Trophoblast cell (in vitro differentiated cells and primary cell): ENCODE measurements around the gene PPP2R3B.

Source experiments
- DNase-seq, 2 donors: peaks; one replicate each; pipeline ENCODE4 v3.0.0-alpha.2; 2016
- H2AFZ ChIP-seq: 2 replicates; pipeline ENCODE4 v1.6.1; 2013; ENCODE audit warnings: low read length, moderate library complexity, mild to moderate bottlenecking; ENCODE audit not compliant: insufficient read depth, poor library complexity
- H2AK5ac ChIP-seq: 2 replicates; pipeline ENCODE4 v1.6.1; 2013; ENCODE audit warnings: mild to moderate bottlenecking, low read length
- H2BK120ac ChIP-seq: 2 replicates; pipeline ENCODE4 v1.6.1; 2013; ENCODE audit warnings: low read length, mild to moderate bottlenecking, moderate library complexity; ENCODE audit not compliant: insufficient read depth, poor library complexity
- H2BK12ac ChIP-seq: 2 replicates; pipeline ENCODE4 v1.6.1; 2013; ENCODE audit warnings: mild to moderate bottlenecking, low read length, moderate library complexity
- H2BK5ac ChIP-seq: 2 replicates; pipeline ENCODE4 v1.6.1; 2013; ENCODE audit warnings: low read length, low read depth, moderate library complexity, mild to moderate bottlenecking; ENCODE audit not compliant: poor library complexity
- H3K14ac ChIP-seq: 2 replicates; pipeline ENCODE4 v1.6.1; 2013; ENCODE audit warnings: mild to moderate bottlenecking, low read length
- H3K18ac ChIP-seq: 2 replicates; pipeline ENCODE4 v1.6.1; 2013; ENCODE audit warnings: mild to moderate bottlenecking, low read length
- H3K23ac ChIP-seq: 2 replicates; pipeline ENCODE4 v1.6.1; 2013; ENCODE audit warnings: low read length
- H3K27ac ChIP-seq: 2 replicates; pipeline ENCODE4 v1.5.1; 2013; ENCODE audit warnings: low read depth, mild to moderate bottlenecking, inconsistent platforms, low read length, moderate library complexity
- H3K27me3 ChIP-seq: 2 replicates; pipeline ENCODE4 v1.6.1; 2013; ENCODE audit warnings: inconsistent platforms, mild to moderate bottlenecking, low read length, moderate library complexity; ENCODE audit not compliant: insufficient read depth
- H3K36me3 ChIP-seq, 2 experiments: 1 replicate in 1 of 2; 2 replicates in 1 of 2; pipeline ENCODE4 v1.6.1; 2013; ENCODE audit warnings: low read length in 2 of 2, mild to moderate bottlenecking in 2 of 2, moderate library complexity in 1 of 2; ENCODE audit not compliant: insufficient read depth in 2 of 2, control insufficient read depth in 1 of 2
- H3K4ac ChIP-seq: 2 replicates; pipeline ENCODE4 v1.6.1; 2013; ENCODE audit warnings: low read depth, mild to moderate bottlenecking, low read length, moderate library complexity
- H3K4me1 ChIP-seq, 2 experiments: 1 replicate in 1 of 2; 2 replicates in 1 of 2; pipeline ENCODE4 v1.6.1; 2013; ENCODE audit warnings: low read length in 2 of 2, mild to moderate bottlenecking in 2 of 2, moderate library complexity in 1 of 2; ENCODE audit not compliant: insufficient read depth in 2 of 2, control insufficient read depth in 1 of 2
- H3K4me2 ChIP-seq: 2 replicates; pipeline ENCODE4 v1.6.1; 2013; ENCODE audit warnings: inconsistent platforms, mild to moderate bottlenecking, low read length, moderate library complexity
- H3K4me3 ChIP-seq: 2 replicates; pipeline ENCODE4 v1.5.1; 2013; ENCODE audit warnings: mild to moderate bottlenecking, low read depth, low read length, inconsistent platforms
- H3K79me1 ChIP-seq: one replicate; pipeline ENCODE4 v1.6.1; 2013; ENCODE audit warnings: low read length
- H3K79me2 ChIP-seq: 2 replicates; pipeline ENCODE4 v1.6.1; 2013; ENCODE audit warnings: low read length, mild to moderate bottlenecking; ENCODE audit not compliant: control insufficient read depth, insufficient read depth, poor library complexity
- H3K9ac ChIP-seq: 2 replicates; pipeline ENCODE4 v1.6.1; 2013; ENCODE audit warnings: mild to moderate bottlenecking, low read length
- H3K9me3 ChIP-seq: 2 replicates; pipeline ENCODE4 v1.6.1; 2013; ENCODE audit warnings: low read depth, mild to moderate bottlenecking, control low read depth, inconsistent platforms, low read length; ENCODE audit not compliant: insufficient read depth
- H4K12ac ChIP-seq: 2 replicates; pipeline ENCODE4 v1.6.1; 2013; ENCODE audit warnings: low read depth, mild to moderate bottlenecking, low read length, moderate library complexity
- H4K8ac ChIP-seq: 2 replicates; pipeline ENCODE4 v1.6.1; 2013; ENCODE audit warnings: low read depth, mild to moderate bottlenecking, low read length, moderate library complexity
- H4K91ac ChIP-seq: one replicate; pipeline ENCODE4 v1.6.1; 2013; ENCODE audit warnings: low read depth, mild to moderate bottlenecking, low read length, moderate library complexity
- WGBS: extraction: QIAGEN DNeasy Blood & Tissue Kit; methylation state at CpG from one replicate; pipeline ENCODE4 v1.1.7; 2013; ENCODE audit warnings: missing lambda C conversion rate; ENCODE audit not compliant: insufficient read length, insufficient coverage; ENCODE audit errors: extremely low coverage; 5-methylcytosine and 5-hydroxymethylcytosine counted together

Gene PPP2R3B

DNA sequence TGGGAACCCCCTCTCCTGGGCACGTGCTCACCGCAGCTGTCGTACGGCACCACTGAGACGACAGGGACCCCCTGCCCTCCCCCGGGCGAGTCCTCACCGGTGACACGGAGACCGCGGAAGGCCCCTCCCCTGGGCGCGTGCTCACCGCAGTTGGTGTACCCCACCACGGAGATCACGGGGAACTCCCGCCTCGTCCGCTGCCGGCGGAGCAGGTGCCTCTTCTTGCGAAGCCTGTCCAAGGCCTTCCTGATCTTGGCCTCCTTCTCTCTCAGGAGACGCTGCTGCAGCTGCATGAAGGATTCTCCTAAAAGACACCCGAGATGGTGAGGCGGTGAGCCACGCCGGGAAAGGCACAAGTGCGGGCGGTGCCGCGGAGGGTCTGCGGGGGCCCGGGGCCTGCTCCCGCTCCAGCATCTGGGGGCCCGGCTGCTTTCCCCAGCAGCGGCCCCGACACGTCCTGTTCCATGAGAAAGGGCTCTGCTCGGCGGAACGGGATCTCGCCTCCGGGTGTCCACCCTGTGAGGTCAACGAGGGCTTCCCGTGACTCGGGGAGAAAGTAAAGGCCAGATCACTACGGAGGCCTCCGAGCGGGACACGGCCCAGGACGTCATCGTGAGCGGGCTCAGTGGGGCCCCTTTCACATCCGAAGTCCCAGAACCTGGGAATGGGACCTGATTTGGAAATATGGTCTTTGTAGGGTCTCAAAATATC lies 73.9 kb downstream of the PPP2R3B start:
- peaks cover 10% of the 10 kb centered on the region for H3K9me3 ChIP-seq
- H3K14ac ChIP-seq: no peak overlapping the region
- no peaks in the 10 kb centered on the region for H3K79me2 ChIP-seq
- H3K4me1 ChIP-seq: no peaks in the 10 kb centered on the region
- no peak overlapping the region for H3K23ac ChIP-seq
- no peak overlapping the region for H4K8ac ChIP-seq
- H3K4me2 ChIP-seq: no peak overlapping the region
- no peak overlapping the region for H3K4ac ChIP-seq
- no peak overlapping the region for H4K91ac ChIP-seq
- H2AFZ ChIP-seq: no peak overlapping the region
- WGBS: no CpG with 5 or more reads among the region's 54 CpGs
- H4K12ac ChIP-seq: peak overlapping the region; percentile 22
- H3K27me3 ChIP-seq: no peaks in the 10 kb centered on the region
- H3K36me3 ChIP-seq: peaks cover 61 to 71% of the 10 kb centered on the region in 2 experiments
- H3K18ac ChIP-seq: no peak overlapping the region
- no peak overlapping the region for H2BK120ac ChIP-seq
- no peak overlapping the region for H3K4me3 ChIP-seq
- no peak for DNase-seq
- no peak overlapping the region for H2AK5ac ChIP-seq
- H3K9ac ChIP-seq: no peak overlapping the region
- no peaks in the 10 kb centered on the region for H3K79me1 ChIP-seq
- no peak overlapping the region for H2BK12ac ChIP-seq
- no peak overlapping the region for H3K27ac ChIP-seq
- H2BK5ac ChIP-seq: no peak overlapping the region

DNA sequence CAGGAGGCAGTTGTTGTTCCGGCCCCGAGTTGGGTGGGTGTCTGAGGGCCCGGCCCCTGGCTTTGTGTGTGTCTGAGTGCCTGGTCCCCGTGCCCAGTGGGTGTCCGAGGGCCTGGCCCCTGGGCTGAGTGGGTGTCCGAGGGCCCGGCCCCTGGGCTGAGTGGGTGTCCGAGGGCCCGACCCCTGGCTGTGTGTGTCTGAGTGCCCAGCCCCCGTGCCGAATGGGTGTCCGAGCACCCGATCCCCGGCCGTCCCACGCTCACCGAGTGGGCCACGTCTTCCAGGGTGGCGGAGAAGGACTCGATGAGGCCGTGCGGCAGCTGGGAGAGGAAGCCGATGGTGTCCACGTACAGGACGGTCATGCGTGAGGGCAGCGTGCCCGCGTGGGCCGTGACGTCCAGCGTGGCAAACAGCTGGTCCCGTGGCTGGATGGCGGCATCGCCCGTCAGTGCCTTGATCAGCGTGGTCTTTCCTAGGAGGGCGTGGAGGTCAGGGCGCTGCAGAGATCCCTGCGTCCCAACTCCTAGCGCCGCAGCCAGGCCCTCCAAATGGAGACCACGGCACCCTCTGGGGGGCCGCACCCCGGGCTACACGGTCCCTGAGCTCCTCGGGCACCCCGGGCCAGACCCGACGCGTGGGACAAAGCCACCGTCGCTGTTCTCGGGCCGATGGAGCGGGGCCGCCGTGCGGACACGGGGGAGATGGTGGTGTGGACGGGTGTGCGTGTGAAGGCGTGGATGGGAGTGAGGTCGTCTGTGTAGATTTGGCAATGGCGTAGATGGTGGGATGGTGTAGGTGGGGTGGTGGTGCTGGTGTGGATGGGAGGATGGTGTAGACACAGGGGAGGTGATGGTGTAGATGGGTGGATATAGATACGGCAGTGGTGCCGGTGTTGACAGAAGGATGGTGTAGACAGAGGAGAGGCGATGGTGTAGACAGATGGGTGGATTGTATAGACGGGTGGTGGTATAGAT lies 75.3 kb downstream of the PPP2R3B start:
- Histone ChIP-seq H3K4me2 (no peak overlapping the region), H3K9me3 (peaks cover 8% of the 10 kb centered on the region), H3K36me3 (peaks cover 64 to 75% of the 10 kb centered on the region in 2 experiments), H3K4me3 (no peak overlapping the region), H2BK12ac (no peak overlapping the region), H2BK120ac (no peak overlapping the region), H3K27me3 (no peaks in the 10 kb centered on the region), H2BK5ac (no peak overlapping the region), H4K8ac (no peak overlapping the region), H2AK5ac (no peak overlapping the region), H3K79me1 (no peaks in the 10 kb centered on the region), H3K14ac (no peak overlapping the region), H3K4ac (no peak overlapping the region), H3K4me1 (no peaks in the 10 kb centered on the region), H3K27ac (no peak overlapping the region), H3K9ac (no peak overlapping the region), H4K91ac (no peak overlapping the region), H3K18ac (no peak overlapping the region), H2AFZ (no peak overlapping the region), H3K79me2 (no peaks in the 10 kb centered on the region), H4K12ac (no peak overlapping the region), H3K23ac (no peak overlapping the region)
- no peak for DNase-seq
- 100% methylated on average over 4 of the region's 69 CpGs for WGBS

DNA sequence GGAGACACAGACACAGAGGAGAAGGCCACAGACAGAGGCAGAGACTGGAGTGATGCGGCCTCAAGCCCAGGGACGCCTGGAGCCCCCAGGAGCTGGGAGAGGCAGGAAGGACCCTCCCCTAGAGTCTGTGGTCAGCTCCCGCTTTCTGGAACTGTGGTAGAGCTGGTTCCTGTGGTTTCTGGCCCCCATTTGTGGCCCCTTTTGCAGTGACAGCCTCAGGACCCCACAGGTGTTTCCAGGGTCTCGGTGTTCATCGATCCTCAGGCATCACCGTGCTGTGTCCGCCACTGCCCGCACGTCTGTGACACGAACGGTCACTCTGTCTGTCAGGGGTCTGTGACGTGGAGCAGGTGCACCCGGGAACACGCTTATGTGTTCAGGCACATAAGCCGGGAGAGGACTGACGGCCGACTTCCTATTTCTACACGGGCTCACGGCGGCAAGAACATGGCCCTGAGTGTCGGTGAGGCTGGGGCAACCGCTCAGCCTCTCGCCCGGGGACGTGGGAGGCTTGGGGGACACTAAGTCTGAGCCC lies 76.0 kb downstream of the PPP2R3B start:
- no peak overlapping the region for H4K8ac ChIP-seq
- no CpG with 5 or more reads among the region's 25 CpGs for WGBS

DNA sequence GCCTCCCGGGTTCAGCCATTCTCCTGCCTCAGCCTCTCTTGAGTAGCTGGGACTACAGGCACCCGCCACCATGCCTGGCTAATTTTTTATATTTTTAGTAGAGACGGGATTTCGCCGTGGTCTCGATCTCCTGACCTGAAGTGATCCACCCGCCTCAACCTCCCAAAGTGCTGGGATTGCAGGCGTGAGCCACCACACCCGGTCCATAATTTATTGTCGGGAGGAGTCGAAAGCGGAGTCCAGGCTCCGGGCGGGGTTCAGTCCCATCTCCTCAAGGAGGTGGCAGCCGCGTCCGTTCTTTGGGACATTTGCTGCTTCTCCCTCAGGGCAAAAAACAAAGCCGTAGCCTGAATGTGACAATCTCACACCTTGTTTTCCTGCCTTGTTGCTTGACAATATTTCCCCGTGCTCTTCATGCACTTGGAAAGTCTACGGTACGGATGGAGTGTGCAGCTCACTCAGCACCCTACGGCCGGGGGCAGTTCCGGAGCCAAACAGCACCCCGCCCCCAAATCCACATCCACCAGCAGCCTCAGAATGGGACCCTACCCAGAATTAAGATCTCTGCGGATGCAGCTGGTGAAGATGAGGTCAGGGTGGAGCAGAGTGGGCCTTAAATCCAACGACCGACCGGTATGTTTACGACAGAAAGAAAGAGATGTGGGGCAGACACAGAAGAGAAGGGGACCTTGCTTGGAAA lies 77.7 kb downstream of the PPP2R3B start:
- H3K4me2 ChIP-seq: no peak overlapping the region
- no peak overlapping the region for H4K8ac ChIP-seq
- H3K4me1 ChIP-seq: no peaks in the 10 kb centered on the region
- no peak overlapping the region for H2BK5ac ChIP-seq
- no peak overlapping the region for H4K12ac ChIP-seq
- H3K23ac ChIP-seq: no peak overlapping the region
- no peak overlapping the region for H3K9ac ChIP-seq
- no peak overlapping the region for H2AFZ ChIP-seq
- H2BK12ac ChIP-seq: no peak overlapping the region
- H3K79me2 ChIP-seq: no peaks in the 10 kb centered on the region
- no peak overlapping the region for H3K4ac ChIP-seq
- H3K14ac ChIP-seq: no peak overlapping the region
- H2BK120ac ChIP-seq: no peak overlapping the region
- H2AK5ac ChIP-seq: no peak overlapping the region
- no peak for DNase-seq
- H3K4me3 ChIP-seq: no peak overlapping the region
- H3K9me3 ChIP-seq: peaks cover 5% of the 10 kb centered on the region
- H3K18ac ChIP-seq: no peak overlapping the region
- no peaks in the 10 kb centered on the region for H3K27me3 ChIP-seq
- no peak overlapping the region for H3K27ac ChIP-seq
- no CpG with 5 or more reads among the region's 30 CpGs for WGBS
- H3K79me1 ChIP-seq: no peaks in the 10 kb centered on the region
- H3K36me3 ChIP-seq: peaks cover 59 to 71% of the 10 kb centered on the region in 2 experiments
- H4K91ac ChIP-seq: no peak overlapping the region

More for the DNA sequence above, 76.0 kb downstream of the PPP2R3B start:
- Histone ChIP-seq H2AK5ac (no peak overlapping the region), H3K4me1 (no peaks in the 10 kb centered on the region), H3K27me3 (no peaks in the 10 kb centered on the region), H2BK5ac (no peak overlapping the region), H3K79me2 (no peaks in the 10 kb centered on the region), H3K79me1 (no peaks in the 10 kb centered on the region), H3K4me2 (no peak overlapping the region), H3K27ac (no peak overlapping the region), H3K9ac (no peak overlapping the region), H3K14ac (no peak overlapping the region), H3K23ac (no peak overlapping the region), H3K36me3 (peaks cover 62 to 77% of the 10 kb centered on the region in 2 experiments), H3K4me3 (no peak overlapping the region), H4K12ac (no peak overlapping the region), H3K18ac (no peak overlapping the region), H2BK120ac (no peak overlapping the region), H3K4ac (no peak overlapping the region), H2AFZ (no peak overlapping the region), H3K9me3 (peaks cover 6% of the 10 kb centered on the region), H4K91ac (no peak overlapping the region), H2BK12ac (no peak overlapping the region)
- DNase-seq: no peak
